NCI-H2107 treated with DMSO at 0.1 percent for 48 hours (cell line): ENCODE measurements around the gene HES3.

ENCODE experiments used
- DNase-seq: peaks from one replicate; lab custom pipeline; 2025; ENCODE audit not compliant: unreplicated experiment; lab: John Stamatoyannopoulos, UW

The HES3 gene

DNA sequence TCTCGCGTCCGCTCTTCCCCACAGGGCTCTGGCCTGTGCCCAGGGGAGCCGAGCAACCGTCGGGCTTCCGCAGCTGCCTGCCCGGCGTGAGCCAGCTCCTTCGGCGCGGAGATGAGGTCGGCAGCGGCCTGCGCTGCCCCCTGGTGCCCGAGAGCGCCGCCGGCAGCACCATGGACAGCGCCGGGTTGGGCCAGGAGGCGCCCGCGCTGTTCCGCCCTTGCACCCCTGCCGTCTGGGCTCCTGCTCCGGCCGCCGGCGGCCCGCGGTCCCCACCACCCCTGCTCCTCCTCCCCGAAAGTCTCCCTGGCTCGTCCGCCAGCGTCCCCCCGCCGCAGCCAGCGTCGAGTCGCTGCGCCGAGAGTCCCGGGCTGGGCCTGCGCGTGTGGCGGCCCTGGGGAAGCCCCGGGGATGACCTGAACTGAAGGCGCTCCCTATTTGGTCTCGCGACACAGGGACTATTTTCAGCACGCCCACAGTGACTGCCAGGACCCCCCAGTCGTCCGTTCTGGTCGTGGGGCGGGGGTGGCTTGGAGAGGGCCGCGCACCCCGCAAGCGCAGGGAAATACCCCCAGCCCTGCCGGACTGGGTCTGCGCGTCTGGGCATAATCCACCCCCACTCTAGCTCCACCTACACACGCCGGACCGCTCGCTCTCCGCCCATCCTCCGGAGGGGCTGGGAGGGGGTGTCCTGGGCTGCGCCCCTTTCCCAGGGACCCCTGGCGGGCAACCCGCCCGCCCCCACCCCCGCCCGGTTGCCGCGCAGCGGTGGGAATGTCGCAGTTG is 1.3 kb downstream of the HES3 start:
- no peak for DNase-seq

DNA sequence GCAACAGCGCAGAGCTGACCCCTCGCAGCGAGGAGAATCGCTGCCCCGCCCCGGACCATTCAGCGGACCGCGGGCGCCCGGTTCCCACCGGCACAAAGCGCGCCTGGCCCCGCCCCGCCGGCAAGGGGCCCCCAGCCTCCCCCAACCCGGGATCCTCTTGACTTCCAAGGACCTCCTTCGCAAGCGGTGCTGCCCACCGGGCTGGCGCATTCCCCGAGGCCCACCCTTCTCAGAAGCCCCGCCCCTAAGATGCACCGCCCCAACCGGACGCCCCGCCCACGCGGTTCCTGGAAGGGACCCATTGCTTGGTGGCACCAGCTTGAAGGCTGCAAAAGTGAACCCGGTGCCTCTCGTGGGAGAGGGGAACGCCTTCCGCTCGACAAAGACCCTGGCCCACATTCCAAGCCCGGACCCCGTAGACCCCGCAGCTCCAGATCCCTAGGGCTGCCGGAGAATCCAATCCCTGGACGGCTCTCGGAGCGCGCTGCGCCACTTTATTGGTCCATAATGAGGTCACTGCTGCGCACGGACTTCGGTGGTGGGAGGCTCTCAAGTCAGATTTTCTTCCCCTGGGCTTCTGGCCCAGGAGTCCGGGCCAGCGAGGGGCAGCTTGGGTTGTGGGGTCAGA is 2.0 kb downstream of the HES3 start:
- DNase-seq: no peak

DNA sequence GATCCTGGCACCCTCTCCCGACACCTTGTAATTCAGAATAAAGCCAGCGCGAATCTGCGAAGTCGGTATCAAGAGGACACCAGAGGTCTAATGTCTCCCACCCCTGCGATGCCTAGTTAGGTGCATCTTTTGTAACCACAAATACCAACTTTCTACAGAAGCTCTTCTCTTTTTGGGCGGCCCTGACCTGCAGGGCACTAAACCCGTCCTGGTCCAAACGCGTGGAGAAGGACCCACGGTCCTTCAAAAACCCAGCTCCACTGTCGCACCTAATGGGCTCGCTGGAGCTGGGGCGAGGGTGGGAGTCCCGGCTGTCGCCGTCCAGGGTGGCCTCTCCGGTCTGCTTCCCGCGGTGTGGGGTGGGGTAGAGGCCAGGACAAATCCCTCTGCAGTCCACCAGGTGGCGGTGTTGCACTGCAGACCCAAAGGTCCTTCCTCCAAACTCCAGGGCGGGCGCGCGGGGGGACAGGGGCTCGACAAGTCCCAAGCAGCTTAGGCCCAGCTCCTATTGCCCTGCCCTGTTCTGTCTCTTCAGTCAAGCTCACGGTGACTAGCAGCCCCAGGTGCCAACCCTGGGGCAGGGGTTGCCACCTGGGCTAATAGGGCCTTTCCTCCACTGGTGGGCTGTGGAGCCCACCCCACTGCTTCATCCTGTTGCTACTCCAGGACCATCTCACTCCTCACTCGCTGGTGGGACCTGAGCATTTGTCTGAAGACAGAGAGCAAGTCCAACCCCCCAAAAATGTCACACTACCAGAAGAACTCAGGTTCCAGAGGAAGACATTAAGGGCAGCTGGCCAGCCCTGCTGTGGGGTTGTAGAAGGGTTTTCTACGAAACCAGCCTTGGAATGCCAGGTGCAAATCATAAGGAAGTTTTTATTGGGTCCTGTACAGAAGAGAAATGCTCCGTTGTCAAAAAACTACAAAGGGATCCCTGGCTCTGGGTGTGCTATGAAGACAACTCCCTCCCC is 2.8 kb downstream of the HES3 start:
- no peak for DNase-seq

DNA sequence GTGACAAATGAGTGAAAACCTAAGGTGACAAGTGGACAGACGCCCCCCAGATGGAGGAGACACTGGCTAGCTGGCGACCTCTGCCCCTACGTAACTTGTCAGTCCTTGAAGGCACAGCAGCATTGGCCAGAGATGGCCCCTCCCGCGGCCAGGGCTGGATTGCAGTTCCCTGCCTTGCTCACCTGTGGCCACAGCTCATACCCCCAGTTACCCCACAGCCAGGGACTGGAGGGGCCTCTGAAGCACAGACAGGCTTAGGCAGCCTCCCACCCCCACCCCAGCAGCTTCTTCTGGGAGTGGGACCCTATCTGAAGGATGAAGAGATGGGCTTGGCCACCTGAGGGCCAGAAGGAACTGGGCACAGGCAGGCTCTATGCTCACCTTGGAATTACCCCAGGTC is 3.7 kb downstream of the HES3 start:
- no peak for DNase-seq

DNA sequence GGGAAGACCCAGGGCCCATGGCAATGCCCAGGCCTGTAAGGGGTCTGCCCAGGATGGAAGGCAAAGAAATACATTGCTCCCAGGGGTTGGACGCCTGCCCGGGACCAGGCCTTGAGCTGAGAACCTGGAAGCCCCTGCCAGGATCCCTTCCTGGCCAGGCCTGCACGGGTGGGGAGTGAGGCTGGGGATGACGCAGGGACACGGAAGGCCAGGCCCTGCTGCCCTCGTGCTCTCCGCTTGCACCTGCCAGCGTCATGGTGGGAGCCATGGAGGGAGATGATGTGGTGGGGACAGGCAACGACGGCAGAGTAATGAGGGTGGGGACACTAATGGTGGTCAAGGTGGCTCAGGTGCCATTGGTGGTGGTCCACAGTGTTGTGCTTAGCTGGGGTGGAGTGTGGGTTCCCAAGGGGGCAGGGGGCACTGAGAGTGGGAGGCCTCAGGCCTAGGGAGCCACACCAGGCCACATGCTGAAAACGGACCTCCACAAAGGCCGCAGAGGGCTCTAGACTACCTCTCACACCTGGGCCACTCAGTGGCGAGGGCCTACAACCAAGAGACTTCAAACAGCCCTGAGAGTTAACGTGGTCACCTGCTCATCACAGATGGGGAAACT is 4.3 kb downstream of the HES3 start:
- DNase-seq: no peak

DNA sequence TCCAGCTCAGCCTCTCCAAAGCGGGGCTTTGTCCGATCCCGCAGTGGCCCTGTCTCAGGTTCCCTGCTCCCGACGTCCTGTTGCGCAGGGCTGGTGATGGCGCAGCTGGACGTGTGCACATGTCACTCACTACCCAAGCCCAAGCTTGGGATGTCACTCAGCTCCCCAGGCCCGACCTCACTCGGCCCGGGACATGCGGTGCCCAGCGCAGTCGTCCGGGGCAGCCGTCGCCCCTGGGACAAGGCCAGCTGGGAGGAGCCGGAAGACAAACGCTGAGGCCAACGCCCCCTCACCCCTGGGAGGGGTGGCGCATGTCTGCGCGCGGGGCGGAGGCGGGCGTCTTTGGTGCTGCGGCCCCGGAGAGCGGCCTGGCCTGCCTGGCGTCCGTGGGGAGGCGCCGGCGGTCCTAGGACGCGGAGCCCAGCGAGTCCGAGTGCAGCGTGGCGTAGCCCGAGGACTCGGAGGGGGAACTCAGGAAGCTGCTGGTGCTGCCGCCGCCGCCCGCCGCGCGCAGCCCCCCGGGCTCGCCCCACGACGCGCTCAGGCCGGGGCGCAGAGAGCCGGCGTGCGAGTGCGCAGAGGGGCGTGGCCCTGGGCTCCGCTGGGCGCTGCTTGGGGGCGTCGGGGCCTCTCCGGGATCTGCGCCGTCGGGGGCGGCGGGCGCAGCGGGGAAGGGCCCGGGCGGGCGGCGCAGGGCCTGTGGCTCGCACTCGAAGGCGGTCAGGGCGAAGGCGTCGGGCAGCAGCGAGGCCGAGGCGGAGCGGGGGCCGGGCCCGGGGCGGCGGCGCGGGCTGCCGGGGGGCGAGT is 5.2 kb downstream of the HES3 start:
- DNase-seq: no peak

DNA sequence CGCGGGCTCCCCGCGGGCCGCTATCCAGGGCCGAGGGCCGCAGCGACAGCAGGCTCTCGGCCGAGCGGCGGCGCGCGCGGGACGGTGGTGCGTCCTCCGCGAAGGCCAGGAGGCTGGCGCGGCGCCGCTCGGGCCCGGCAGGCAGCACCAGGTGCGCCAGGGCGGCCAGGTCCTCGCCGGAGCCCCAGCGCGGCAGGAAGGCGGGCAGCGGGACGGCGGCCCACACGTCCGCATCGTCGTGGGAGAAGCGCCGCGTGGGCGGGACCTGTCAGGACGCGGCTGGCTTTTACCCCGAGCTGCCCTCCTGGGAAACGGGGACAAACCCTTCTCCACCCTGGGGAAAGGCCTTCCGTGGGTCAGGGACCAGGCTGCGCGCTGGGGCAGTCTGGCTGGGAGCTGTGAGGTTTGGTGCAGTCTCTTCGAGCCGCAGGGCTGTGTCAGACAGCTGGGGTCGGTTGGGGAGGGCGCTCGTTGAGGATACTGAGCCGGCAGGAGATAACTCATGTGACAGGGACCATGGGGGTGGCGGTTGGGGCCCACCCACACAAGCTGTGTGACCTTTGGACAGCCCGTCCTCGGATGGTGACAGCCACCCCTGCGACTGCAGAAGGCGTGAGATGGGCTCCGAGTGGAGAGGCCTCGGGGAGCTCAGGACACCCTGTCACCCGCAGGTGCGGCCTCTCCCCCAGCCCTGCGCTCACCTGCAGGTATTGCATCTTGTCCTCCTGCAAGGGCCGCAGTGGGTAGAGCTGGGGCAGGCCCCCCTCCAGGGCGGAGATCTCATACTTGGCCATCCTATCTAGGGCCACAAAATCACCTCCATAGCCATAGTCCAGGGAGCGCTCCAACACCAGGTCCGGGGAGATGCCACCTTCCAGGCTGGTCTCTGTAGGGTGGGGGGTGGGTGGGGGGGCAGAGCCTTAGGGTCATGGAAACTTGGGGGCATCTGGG is 6.0 kb downstream of the HES3 start:
- DNase-seq: no peak

DNA sequence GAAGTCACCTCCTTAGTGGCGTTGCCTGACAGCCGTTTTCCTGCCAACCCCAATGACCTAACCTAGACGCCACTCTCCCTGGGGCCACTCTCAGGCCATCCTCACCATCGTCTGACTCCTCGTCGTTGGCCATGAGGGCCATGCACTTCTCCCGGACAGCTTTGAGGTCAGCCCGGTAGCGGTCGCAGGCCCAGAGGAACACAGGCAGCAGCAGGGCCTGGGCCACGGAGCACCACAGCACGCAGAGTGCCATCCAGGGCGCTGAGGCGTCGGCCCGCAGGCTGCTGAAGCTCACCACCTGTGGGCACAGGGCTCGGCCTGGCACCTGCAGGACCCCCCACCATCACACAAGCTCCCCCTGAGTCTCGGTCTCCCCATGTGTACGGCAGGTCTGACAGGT is 7.3 kb downstream of the HES3 start:
- DNase-seq: no peak

DNA sequence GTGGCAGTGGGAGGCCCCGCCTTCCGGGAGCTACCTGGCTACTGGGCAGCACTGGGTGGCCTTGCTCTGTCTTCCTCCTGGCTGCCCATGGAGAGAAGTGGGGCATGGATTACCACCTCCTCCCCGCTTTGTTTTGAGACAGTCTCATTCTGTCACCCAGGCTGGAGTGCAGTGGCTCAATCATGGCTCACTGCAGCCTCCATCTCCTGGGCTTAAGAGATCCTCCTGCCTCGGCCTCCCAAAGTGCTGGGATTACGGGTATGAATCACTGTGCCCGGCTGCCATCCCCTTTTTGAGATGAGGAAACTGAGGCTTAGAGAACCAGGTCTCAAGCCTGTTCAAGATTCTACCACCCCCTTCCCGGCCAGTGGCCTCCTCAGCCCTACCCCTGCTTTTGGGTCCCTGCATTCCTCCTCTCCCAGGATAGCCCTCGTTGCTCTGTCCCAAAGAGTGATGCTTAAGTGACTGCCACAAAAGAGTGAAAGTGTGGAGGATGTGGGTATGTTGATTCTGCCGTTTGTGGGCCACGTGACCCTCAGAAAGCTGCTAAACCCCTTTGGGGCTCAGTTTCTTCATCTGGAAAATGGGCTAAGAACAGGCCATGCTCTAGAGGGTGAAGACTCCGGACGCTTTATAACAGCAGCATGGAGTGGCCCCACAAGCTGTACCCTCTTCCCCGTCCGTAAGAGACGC is 7.8 kb downstream of the HES3 start:
- DNase-seq: no peak

DNA sequence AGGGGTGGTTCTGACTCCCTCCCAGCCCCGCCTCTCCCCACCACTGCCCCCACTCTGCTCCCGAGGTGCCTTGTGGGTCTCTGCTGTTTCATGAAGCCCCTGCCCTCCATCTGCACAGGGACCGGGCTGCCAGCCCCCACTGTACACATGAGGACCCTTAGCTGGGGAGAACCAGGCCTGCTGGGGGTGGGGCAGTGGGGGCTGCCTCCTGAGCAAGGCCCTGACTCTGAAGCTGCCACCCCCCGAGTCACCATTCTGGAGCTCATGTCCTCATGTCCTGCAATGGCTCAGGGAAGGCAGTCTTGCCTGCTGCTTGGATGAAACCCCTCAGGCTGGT is 8.4 kb downstream of the HES3 start:
- DNase-seq: no peak

DNA sequence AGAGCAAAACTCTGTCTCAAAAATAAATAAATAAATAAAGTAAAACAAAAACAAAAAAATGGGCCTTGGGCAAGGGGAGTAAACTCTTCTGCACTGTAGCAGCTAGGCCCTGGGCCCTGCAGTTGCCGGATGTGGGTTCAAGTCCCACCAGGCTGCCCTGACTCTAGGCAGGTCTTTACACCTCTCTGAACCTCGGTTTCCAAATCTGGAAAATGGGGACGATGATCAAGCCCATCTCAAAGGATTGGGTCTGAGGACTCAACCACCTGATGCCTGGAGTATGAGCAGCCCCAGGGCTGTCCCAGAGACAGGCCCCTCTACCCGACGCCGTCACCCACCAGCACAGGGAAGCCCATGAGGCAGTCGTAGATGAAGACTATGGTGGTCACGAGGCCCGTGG is 9.4 kb downstream of the HES3 start:
- DNase-seq: no peak

DNA sequence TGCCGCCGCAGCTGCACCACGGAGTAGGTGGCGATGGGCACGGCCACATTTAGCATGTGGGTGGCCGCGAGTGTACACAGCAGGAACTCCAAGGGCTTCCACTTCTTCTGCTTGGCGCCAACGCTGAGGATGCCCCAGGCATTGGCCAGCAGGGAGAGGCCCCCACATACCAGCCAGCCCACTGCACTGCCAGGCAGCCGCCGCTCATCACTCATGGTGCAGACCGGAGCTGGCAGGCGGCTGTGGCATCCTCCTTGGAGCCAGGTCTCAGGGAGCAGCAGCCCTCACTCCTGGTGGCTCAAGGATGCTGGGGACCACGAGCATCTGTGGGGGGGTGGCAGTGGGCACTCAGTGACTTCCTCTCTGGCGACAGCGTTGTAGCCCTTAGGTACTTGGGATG is 10.7 kb downstream of the HES3 start:
- no peak for DNase-seq

DNA sequence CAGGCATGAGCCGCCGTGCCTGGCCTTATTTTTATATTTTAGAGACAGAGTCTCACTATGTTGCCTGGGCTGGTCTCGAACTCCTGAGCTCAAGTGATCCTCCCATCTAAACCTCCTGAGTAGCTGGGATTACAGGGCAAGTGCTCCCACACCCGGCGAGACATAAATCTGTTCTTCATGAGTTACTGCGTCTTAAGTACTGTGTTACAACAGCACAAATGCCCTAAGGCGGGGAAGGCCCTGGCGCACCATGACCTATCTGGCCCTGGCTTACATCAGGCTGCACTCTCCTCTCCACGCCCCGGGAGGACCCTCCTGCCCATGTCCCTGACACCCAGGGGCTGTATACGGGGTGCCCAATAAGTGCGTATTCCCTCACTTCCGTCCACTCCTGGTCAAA is 12.7 kb downstream of the HES3 start:
- no peak for DNase-seq

DNA sequence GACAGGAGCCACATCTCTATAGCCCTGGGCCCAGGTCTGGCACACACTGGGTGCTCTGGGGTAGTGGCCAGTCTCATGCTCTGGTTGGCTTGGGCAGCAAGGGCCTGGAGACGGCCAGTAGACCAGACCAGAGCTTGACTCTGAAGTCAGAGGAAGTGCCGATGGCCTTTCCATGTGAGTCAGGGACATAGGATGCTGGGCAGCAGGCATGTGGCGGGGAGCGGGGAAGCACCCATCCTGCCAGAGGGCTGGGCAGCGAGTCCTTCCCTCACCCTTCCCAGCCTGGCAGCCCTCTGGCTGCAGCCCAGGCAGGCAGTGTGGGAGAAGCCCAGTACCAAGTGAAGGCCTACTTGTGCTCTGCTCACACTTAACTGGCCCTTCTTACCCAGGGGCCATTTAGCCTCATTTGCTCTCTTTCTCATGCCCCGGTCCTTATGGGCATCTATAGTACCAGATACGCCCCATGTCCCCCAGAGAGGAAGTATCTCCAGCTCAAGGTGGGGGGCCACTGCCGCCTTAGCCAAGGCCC is 13.6 kb downstream of the HES3 start:
- no peak for DNase-seq

DNA sequence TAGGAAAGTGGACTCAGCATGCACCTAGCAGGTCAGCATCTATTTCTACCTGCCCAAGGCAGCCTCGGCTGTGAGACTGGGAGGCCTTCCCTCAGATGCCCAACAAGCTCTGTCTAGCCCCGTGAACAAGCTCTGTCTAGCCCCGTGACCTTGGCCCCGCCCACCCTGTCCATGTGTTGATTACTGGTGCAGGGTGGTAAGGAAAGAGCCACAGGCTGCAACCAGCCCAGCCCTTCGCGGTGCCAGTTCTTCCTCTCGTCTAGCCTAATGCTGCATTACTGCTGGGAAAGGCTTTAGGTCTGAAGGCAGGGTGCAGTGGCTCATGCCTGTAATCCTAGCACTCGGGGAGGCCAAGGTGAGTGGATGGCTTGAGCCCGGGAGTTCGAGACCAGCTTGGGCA is 14.7 kb downstream of the HES3 start:
- DNase-seq: no peak

DNA sequence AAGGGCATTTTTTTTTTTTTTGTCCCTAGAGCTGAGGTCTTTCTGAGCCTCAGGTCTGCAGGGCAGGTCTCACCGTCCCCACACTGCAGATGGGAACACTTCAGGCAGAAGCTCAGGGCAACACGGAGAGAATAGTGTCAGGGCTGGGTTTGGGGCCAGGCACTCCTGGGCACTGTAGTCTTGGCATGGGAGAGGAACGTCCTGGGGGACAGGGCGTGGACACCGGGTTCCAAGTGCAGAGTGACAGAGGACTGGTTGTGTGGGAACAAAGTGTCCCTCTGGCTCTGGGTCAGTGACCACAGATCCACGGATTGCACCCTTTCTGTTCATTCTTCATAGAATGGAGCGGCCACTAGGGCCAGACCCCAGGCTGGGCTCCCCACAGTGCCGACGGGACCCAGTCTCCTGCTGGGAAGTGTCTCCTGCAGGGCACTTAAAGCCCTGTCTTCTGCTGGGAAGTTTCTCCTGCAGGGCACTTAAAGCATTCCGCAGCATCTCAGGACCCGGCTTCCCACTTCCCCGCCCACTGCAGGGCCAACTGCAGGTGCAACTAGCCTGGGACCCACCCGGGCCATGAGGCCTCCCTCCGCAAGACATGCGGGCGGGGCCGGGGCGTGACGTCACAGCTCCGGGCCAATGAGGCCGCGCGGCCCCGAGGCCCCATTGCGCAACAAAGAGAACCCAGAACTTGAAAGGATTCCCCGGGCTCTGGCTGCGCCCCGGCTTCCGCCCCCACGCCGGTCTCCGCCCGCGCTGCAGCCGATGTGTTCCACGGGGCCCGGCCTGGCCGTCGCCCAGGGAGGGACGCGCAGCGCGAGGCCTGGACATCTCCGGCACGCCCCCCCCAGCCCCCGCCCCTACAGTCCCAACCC is 15.7 kb downstream of the HES3 start:
- no peak for DNase-seq

DNA sequence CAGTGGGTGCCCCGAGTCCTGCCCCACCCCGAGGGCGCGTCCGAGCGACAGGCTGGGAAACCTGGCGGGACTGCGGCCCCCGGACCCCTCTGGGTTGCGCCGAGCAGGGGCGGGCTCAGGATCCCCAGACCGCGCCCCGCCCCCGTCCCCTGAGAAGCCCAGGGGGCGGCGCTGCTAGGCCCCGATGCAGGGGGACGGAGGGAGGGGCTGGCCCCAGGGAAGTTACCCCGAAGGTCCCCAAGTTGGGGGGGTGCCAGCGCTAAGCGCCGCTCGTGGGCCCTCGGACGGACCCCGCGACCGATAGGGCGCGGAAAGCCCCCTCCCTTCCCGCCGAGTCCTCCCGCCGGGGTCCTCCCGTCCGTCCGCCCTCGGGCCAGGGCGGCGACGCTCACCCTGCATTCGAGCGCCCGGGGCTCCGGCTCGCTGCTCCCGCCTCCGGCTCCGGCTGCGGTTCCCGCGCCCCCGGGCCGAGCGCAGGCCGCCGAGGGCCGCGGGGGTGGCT is 16.5 kb downstream of the HES3 start:
- no peak for DNase-seq
